Ovary (tissue), 9 donors: ENCODE measurements around the gene ABLIM2. TPM values are rescaled to one million over a fixed set of nuclear protein-coding genes. Genes with fewer than 3 reads are reported as not detected.

Experiments
- DNase-seq, 5 donors: peaks; one replicate each; pipeline ENCODE4 v3.0.0-alpha.2; 2019 to 2020
- H3K27ac ChIP-seq, 2 donors: fragments of 200-600 bp; one replicate each; pipeline versions ENCODE4 v1.5.1 to v1.8.0; 2019 to 2022
- H3K27me3 ChIP-seq: fragments of 200-600 bp; one replicate; pipeline ENCODE4 v1.8.0; 2022
- H3K36me3 ChIP-seq: fragments of 200-600 bp; sonication (generic); one replicate; pipeline ENCODE4 v1.5.1; 2019
- H3K4me1 ChIP-seq: one replicate; pipeline ENCODE4 v1.8.1; 2013; ENCODE audit warnings: mild to moderate bottlenecking, moderate library complexity; ENCODE audit not compliant: insufficient read depth
- H3K4me3 ChIP-seq: fragments of 200-600 bp; sonication (generic); one replicate; pipeline ENCODE4 v1.5.1; 2017
- H3K9me3 ChIP-seq, 2 donors: fragments of 200-600 bp in 1 of 2; sonication (generic) in 1 of 2; one replicate each; pipeline versions ENCODE4 v1.5.1 to v1.8.1; 2013 to 2019; ENCODE audit warnings: mild to moderate bottlenecking in 1 of 2, moderate library complexity in 1 of 2
- EP300 ChIP-seq: sonication (generic); formaldehyde crosslinking; IDR thresholded peaks from one replicate; pipeline ENCODE4 v1.6.1; 2017; ENCODE audit warnings: antibody characterized with exemption
- POLR2A ChIP-seq: fragments of 450-650 bp; IDR thresholded peaks from one replicate; pipeline ENCODE4 v1.6.1; 2017; ENCODE audit warnings: antibody characterized with exemption, mild to moderate bottlenecking, moderate library complexity
- WGBS, 3 donors: extraction: QIAGEN DNeasy Blood & Tissue Kit in 1 of 3; methylation state at CpG; one replicate each; pipeline versions ENCODE4 v1.1.5 to v1.1.7; 2013 to 2017; 5-methylcytosine and 5-hydroxymethylcytosine counted together
- intact Hi-C, 4 donors: fragments of 100-400 bp; cut with DNase I; formaldehyde crosslinking; loops; one replicate each; pipeline versions ENCODE4 v1.11.0 to v1.15.1; 2022 to 2023
- polyA plus RNA-seq, 2 donors: library from polyadenylated mRNA; stranded (reverse); fragments of 200-250 nt in 1 of 2; fragments of 350-450 nt in 1 of 2; fragmentation: Illumina TruSeq in 1 of 2; extraction: RNeasy Lipid Tissue Mini Kit (QIAGEN cat#74804) in 1 of 2; gene quantifications; one replicate each; pipeline ENCODE4 v1.2.3, GENCODE V29; 2013 to 2014
- total RNA-seq, 7 donors: library from RNA; depleted of rRNA in 2 of 7; stranded (reverse); fragments of >200 nt in 2 of 7; fragmentation: NEBNext Ultra II Directional in 3 of 7; extraction: Animal tissue kit (Norgen Biotek cat#: 25700) in 3 of 7; gene quantifications; one replicate each; pipeline versions ENCODE4 v1.1.0 to v1.2.4, GENCODE V29; 2016 to 2023
- TF ChIP-seq, protein P1 (sequence below), 3 donors: fragments of 450-650 bp in 2 of 3; fragments of 200-600 bp in 1 of 3; IDR thresholded peaks; one replicate each; pipeline versions ENCODE4 v1.5.1 to v1.8.0; 2016 to 2022; ENCODE audit warnings: antibody characterized with exemption in 3 of 3, mild to moderate bottlenecking in 1 of 3
- donor health status: DM: no; HTN: no; CAD: no; lungs with moderate emphysema.
- donor health status: DM: no; HTN: no; CAD: no.
- donor health status: Bipolar disorder and iron deficiency.
- donor health status: DM: yes; HTN: yes; CAD: no.
- donor health status: DM: no; HTN: no; CAD: no.
- donor health status: DM: yes; HTN: yes; CAD: no.

The ABLIM2 gene
- total and polyA plus RNA-seq, 9 donors, result 0.81 to 7.9 (median 2.1) TPM

DNA sequence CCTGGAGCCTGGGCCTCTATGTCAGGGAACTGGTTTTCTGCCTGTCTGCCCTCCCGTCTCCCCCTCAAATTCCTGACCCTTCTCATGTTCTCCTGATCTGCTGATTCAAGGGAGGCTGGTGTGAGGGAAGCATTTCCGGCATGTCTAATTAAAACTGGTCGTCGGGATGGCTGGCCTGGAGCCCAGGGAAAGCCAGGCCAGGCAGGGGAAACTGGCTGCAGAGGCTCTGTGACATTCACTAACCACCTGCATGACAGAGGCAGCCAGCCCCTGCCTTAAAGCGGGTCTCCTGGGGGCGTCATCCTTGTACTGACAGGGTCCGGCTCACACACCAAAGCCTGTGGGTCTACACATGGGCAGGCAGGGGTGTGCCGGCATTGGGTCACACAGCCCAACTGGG is 35.2 kb downstream of the ABLIM2 start:
- Histone ChIP-seq H3K4me3 (no peak overlapping the region), H3K9me3 (no peaks in the 10 kb centered on the region), H3K36me3 (no peaks in the 10 kb centered on the region), H3K27ac (no peak overlapping the region), H3K27me3 (no peaks in the 10 kb centered on the region), H3K4me1 (no peaks in the 10 kb centered on the region)
- no peak for DNase-seq
- intact Hi-C loops, result no loop called here
- no peak for TF ChIP-seq EP300
- no peak for TF ChIP-seq POLR2A
- TF ChIP-seq, protein P1, sequence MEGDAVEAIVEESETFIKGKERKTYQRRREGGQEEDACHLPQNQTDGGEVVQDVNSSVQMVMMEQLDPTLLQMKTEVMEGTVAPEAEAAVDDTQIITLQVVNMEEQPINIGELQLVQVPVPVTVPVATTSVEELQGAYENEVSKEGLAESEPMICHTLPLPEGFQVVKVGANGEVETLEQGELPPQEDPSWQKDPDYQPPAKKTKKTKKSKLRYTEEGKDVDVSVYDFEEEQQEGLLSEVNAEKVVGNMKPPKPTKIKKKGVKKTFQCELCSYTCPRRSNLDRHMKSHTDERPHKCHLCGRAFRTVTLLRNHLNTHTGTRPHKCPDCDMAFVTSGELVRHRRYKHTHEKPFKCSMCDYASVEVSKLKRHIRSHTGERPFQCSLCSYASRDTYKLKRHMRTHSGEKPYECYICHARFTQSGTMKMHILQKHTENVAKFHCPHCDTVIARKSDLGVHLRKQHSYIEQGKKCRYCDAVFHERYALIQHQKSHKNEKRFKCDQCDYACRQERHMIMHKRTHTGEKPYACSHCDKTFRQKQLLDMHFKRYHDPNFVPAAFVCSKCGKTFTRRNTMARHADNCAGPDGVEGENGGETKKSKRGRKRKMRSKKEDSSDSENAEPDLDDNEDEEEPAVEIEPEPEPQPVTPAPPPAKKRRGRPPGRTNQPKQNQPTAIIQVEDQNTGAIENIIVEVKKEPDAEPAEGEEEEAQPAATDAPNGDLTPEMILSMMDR (IDR thresholded peaks at IDR 0.05), result no peak
- 57 to 63% (median 58%) methylated on average over 8 of the region's 8 CpGs for WGBS, 3 donors

DNA sequence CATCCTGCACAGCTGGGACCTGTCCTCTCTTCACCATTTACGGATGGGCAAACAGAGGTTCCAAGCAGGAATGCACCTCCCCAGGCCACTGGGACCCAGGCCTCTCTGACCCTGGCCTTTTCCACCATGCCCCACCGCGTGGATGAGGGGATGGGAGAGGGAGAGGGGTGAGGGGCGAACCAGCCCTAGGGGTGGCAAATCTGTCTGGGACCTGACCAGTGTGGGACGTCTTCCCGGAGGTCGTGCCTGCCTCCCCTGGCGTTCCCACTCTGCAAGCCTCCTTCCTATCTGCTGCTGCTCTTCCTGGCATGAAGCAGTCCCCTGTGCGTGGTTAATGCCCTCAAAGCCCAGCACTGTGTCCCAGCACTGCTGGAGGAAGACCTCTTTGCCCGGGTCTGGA is 35.9 kb downstream of the ABLIM2 start:
- no peaks in the 10 kb centered on the region for H3K36me3 ChIP-seq
- H3K4me3 ChIP-seq, result no peak overlapping the region
- DNase-seq, result no peak
- no peaks in the 10 kb centered on the region for H3K27me3 ChIP-seq
- no peak overlapping the region for H3K27ac ChIP-seq
- TF ChIP-seq POLR2A (no peak), EP300 (no peak)
- TF ChIP-seq, protein P1 (IDR thresholded peaks at IDR 0.05), result no peak
- H3K9me3 ChIP-seq, result no peaks in the 10 kb centered on the region
- intact Hi-C loops, result no loop called here
- 87 to 90% (median 89%) methylated on average over 10 of the region's 10 CpGs for WGBS, 3 donors
- no peaks in the 10 kb centered on the region for H3K4me1 ChIP-seq

DNA sequence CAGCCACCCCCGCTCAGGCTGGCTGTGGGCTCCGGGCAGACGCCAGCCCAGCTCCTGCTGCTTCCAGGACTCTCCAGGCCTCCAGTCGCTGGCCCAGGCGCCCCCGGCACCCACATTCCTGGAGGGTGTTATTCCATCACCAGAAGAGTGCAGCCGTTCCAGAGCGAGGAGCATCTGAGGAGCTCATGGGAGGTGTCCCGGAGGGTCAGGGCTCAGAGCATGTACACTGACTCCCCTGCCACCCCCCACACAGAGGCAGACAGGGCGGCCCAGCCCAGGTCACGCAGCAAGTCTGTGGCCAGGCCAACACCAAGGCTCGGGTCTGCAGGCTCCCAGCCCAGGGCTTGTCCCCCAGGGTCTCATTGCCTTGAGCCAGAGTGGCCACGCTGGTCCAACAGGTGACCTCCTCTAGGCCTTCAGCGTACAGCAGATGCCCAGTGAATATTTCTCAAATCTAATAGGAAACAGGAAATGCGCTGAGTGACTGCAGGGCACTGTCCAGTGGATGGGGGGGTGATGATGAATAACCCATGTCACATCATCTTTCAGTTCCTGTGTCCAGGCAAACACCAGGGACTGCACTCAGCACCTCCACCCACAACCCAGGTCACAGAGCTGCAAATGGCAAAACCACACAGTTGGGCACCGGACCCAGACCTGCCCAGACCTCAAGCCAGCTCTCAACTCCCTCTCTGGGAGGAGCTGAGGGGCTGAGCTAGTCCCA is 37.2 kb downstream of the ABLIM2 start:
- no peaks in the 10 kb centered on the region for H3K9me3 ChIP-seq
- TF ChIP-seq, protein P1 (IDR thresholded peaks at IDR 0.05), result no peak
- TF ChIP-seq POLR2A (no peak), EP300 (no peak)
- 88 to 91% (median 90%) methylated on average over 12 to 16 of the region's 16 CpGs for WGBS, 3 donors
- DNase-seq, result no peak
- H3K27me3 ChIP-seq, result no peaks in the 10 kb centered on the region
- H3K4me1 ChIP-seq, result no peaks in the 10 kb centered on the region
- no peak overlapping the region for H3K27ac ChIP-seq
- H3K4me3 ChIP-seq, result no peak overlapping the region
- no peaks in the 10 kb centered on the region for H3K36me3 ChIP-seq
- intact Hi-C loops, result no loop called here

DNA sequence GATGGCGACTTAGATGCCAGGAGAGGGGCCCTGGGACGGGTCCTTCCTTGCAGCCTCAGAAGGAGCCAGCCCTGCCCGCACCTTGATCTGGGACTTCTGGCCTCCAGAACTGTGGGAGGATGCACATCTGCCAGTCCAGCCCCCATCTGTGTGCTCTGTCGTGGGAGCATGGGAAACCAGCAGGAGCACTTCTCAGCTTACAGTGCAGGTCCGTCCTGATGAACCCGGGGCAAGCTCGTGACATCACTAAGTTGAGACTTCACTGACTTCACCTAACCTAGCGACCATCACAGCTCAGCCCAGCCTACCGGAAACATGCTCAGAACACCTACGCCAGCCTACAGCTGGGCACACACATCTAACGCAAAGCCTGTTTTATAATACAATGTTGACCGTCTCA is 38.1 kb downstream of the ABLIM2 start:
- DNase-seq, result no peak
- H3K4me1 ChIP-seq, result no peaks in the 10 kb centered on the region
- intact Hi-C loops, result no loop called here
- H3K4me3 ChIP-seq, result no peak overlapping the region
- TF ChIP-seq POLR2A, result no peak
- TF ChIP-seq EP300, result no peak
- TF ChIP-seq, protein P1 (IDR thresholded peaks at IDR 0.05), result no peak
- no peaks in the 10 kb centered on the region for H3K27me3 ChIP-seq
- H3K27ac ChIP-seq, result no peak overlapping the region
- H3K9me3 ChIP-seq, result no peaks in the 10 kb centered on the region
- 71 to 77% (median 75%) methylated on average over 12 of the region's 12 CpGs for WGBS, 3 donors
- no peaks in the 10 kb centered on the region for H3K36me3 ChIP-seq
